ENCODE data around the gene TAF11L2.
"Not testable (repeated sequence)": the region's sequence is repeated elsewhere in the genome, so short reads cannot be mapped to it uniquely, and the experiment has no call there.

TAF11L2 gene

DNA sequence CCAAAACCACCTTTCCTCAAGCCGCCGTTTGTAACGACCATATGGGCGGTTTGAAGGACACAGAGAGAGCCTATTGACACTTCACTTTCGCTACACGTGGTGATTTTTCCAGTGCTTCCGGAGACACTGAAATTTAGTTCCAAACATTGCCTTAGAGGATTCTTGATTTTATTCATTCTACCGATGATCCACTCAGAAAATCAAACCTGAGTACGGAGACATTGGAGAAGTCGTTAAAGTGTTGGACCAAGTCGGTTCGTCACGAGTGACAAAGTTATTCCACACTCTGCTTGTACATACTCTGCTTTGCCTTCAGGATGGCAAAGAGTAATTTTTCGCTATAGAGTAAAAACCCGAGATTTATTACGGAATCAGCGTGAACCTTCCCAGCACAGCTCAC, 28.5 kb downstream of the TAF11L2 start:
- peak; percentile 11 for DNase-seq (ENCODE audit: low spot score)

DNA sequence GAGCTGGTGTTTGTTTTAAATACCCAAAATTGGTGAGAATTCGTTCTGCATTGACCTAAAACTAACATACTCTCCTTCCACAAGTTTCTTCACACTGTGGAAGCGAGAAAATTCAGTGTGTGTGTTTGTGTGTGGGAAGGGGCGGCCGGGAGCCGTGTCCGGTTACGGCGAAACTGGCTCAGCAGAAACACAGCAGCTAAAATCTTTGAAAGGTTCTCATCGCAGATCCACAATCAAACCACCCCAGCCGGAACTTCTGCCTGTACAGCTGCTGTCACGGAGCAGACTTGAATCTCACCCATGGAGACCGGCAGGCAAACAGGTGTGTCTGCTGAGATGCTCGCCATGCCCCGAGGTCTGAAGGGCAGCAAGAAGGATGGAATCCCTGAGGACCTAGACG, 30.3 kb downstream of the TAF11L2 start, which contains the start of gene TAF11L6:
Gene TAF11L6 (plus strand): TSS at position 301 of the 400 bp plus-strand sequence.
- DNase-seq (ENCODE audit: low spot score), result not testable (repeated sequence)
